Colonic mucosa (tissue), 4 donors: ENCODE measurements around the gene MCF2. TPM values are rescaled to one million over a fixed set of nuclear protein-coding genes. Genes with fewer than 3 reads are reported as not detected.
A peak's percentile ranks its signal among the peaks of the same experiment; 100 is the strongest.

Experiments used
- DNase-seq: peaks from one replicate; pipeline ENCODE4 v3.0.0-alpha.2; 2020
- H3K27ac ChIP-seq: fragments of 200-600 bp; one replicate; pipeline ENCODE4 v1.8.0; 2021
- H3K27me3 ChIP-seq: fragments of 200-600 bp; one replicate; pipeline ENCODE4 v1.8.0; 2021
- H3K36me3 ChIP-seq: fragments of 200-600 bp; one replicate; pipeline ENCODE4 v1.8.0; 2021
- H3K4me1 ChIP-seq: fragments of 200-600 bp; one replicate; pipeline ENCODE4 v1.8.0; 2021; ENCODE audit warnings: mild to moderate bottlenecking
- H3K4me3 ChIP-seq: fragments of 200-600 bp; one replicate; pipeline ENCODE4 v1.8.0; 2021
- H3K9ac ChIP-seq, 2 donors: one replicate each; pipeline ENCODE4 v1.7.0; 2013; ENCODE audit warnings: control low read depth in 2 of 2, low read depth in 2 of 2, low read length in 2 of 2
- H3K9me3 ChIP-seq: fragments of 200-600 bp; one replicate; pipeline ENCODE4 v1.8.0; 2021
- CTCF ChIP-seq: fragments of 200-600 bp; IDR thresholded peaks from one replicate; pipeline ENCODE4 v1.8.0; 2022; ENCODE audit warnings: antibody characterized with exemption, mild to moderate bottlenecking
- intact Hi-C: fragments of 100-400 bp; cut with DNase I; formaldehyde crosslinking; loops from one replicate; pipeline ENCODE4 v1.14.1; 2022
- total RNA-seq, 2 donors: library from RNA; stranded (reverse); fragmentation: NEBNext Ultra II Directional in 1 of 2; extraction: Animal tissue kit (Norgen Biotek cat#: 25700) in 1 of 2; gene quantifications; one replicate each; pipeline ENCODE4 v1.2.1, GENCODE V29; 2021
- donor health status: healthy.
- donor health status: DM: no; HTN: no; CAD: no.
- donor health status: DM: no; HTN: no; CAD: no.

The MCF2 gene
- total RNA-seq, 2 donors from 2014 or later, result not detected

GRCh38 chrX:139560221-139560620 is 147.7 kb downstream of the MCF2 start:
- intact Hi-C loops, result no loop called here
- no peak for DNase-seq
- TF ChIP-seq CTCF, result no peak
- Histone ChIP-seq H3K4me1 (no peaks in the 10 kb centered on the region), H3K27me3 (no peaks in the 10 kb centered on the region), H3K36me3 (no peaks in the 10 kb centered on the region), H3K9me3 (no peaks in the 10 kb centered on the region), H3K9ac (no peak overlapping the region), H3K27ac (no peak overlapping the region), H3K4me3 (no peak overlapping the region)

- no peak overlapping the region for H3K9ac ChIP-seq
- no peaks in the 10 kb centered on the region for H3K27me3 ChIP-seq
- no peak overlapping the region for H3K27ac ChIP-seq
- H3K36me3 ChIP-seq, result no peaks in the 10 kb centered on the region
- intact Hi-C loops, result loop anchor here (5.0 kb wide), 2 partner anchors 432 to 782 kb away; no protein-coding TSS in a partner anchor
- TF ChIP-seq CTCF, result no peak
- no peaks in the 10 kb centered on the region for H3K9me3 ChIP-seq
- peak; percentile 44 for DNase-seq
- H3K4me1 ChIP-seq, result no peaks in the 10 kb centered on the region
- no peak overlapping the region for H3K4me3 ChIP-seq
Observed at GRCh38 chrX:139559383-139560042, 148.5 kb downstream of the MCF2 start.

- no peak overlapping the region for H3K27ac ChIP-seq
- H3K4me3 ChIP-seq, result no peak overlapping the region
- no peak overlapping the region for H3K9ac ChIP-seq
- H3K36me3 ChIP-seq, result no peaks in the 10 kb centered on the region
- H3K9me3 ChIP-seq, result no peaks in the 10 kb centered on the region
- intact Hi-C loops, result loop anchor here (5.0 kb wide), 2 partner anchors 428 to 778 kb away; no protein-coding TSS in a partner anchor
- H3K4me1 ChIP-seq, result no peaks in the 10 kb centered on the region
- no peak for TF ChIP-seq CTCF
- no peaks in the 10 kb centered on the region for H3K27me3 ChIP-seq
- DNase-seq, result no peak
Observed at GRCh38 chrX:139554991-139555675, 152.8 kb downstream of the MCF2 start.

- intact Hi-C loops, result no loop called here
Observed at GRCh38 chrX:139554376-139554775, 153.6 kb downstream of the MCF2 start.

GRCh38 chrX:139544591-139544990 is 163.4 kb downstream of the MCF2 start:
- intact Hi-C loops, result no loop called here
- H3K4me3 ChIP-seq, result no peak overlapping the region
- H3K27ac ChIP-seq, result no peak overlapping the region
- no peak overlapping the region for H3K9ac ChIP-seq
- H3K9me3 ChIP-seq, result no peaks in the 10 kb centered on the region
- H3K4me1 ChIP-seq, result no peaks in the 10 kb centered on the region
- H3K36me3 ChIP-seq, result no peaks in the 10 kb centered on the region
- no peak for DNase-seq
- TF ChIP-seq CTCF, result no peak
- no peaks in the 10 kb centered on the region for H3K27me3 ChIP-seq

More at GRCh38 chrX:139554376-139554775, 153.6 kb downstream of the MCF2 start:
- no peak for TF ChIP-seq CTCF
- no peak overlapping the region for H3K27ac ChIP-seq
- H3K27me3 ChIP-seq, result no peaks in the 10 kb centered on the region
- H3K9me3 ChIP-seq, result no peaks in the 10 kb centered on the region
- no peak overlapping the region for H3K4me3 ChIP-seq
- DNase-seq, result no peak
- H3K36me3 ChIP-seq, result no peaks in the 10 kb centered on the region
- H3K4me1 ChIP-seq, result no peaks in the 10 kb centered on the region
- no peak overlapping the region for H3K9ac ChIP-seq
